T-helper 17 cell (primary cell): ENCODE data around the gene SELP. TPM values are rescaled to one million over a fixed set of nuclear protein-coding genes. Genes with fewer than 3 reads are reported as not detected.

ENCODE experiments used
- ATAC-seq: fragments of 150-1000 bp; cut with Tn5 transposase; 2 replicates; pipeline ENCODE4 v1.10.0; 2021; ENCODE audit warnings: mild to moderate bottlenecking, moderate library complexity
- DNase-seq, 3 donors: peaks; one replicate each; pipeline versions ENCODE4 v3.0.0 to v3.0.0-alpha.2; 2020 to 2021
- H3K9me3 ChIP-seq: one replicate; pipeline ENCODE4 v1.7.0; 2013; ENCODE audit warnings: low read length, mild to moderate bottlenecking; ENCODE audit not compliant: control insufficient read depth, poor library complexity, severe bottlenecking
- H3K27ac Mint-ChIP-seq: one replicate; pipeline ENCODE4 v1.8.0; 2022; ENCODE audit warnings: mild to moderate bottlenecking, moderate library complexity, mixed read lengths
- H3K27me3 Mint-ChIP-seq: one replicate; pipeline ENCODE4 v1.8.0; 2022; ENCODE audit warnings: mixed read lengths
- H3K36me3 Mint-ChIP-seq: one replicate; pipeline ENCODE4 v1.8.0; 2022; ENCODE audit warnings: low read depth, mixed read lengths
- H3K4me1 Mint-ChIP-seq: one replicate; pipeline ENCODE4 v1.8.0; 2022; ENCODE audit warnings: mild to moderate bottlenecking, mixed read lengths
- H3K4me3 Mint-ChIP-seq: one replicate; pipeline ENCODE4 v1.8.0; 2022; ENCODE audit warnings: mild to moderate bottlenecking, moderate library complexity, mixed read lengths
- total RNA-seq, 4 donors: library from RNA in 2 of 4; stranded (reverse) in 2 of 4; gene quantifications; one replicate each; pipeline ENCODE4 v1.2.3 and lab custom pipeline; 2022 to 2026

The SELP gene
- total RNA-seq, 2 donors from 2014 or later, result 2.3 to 35.4 TPM

DNA sequence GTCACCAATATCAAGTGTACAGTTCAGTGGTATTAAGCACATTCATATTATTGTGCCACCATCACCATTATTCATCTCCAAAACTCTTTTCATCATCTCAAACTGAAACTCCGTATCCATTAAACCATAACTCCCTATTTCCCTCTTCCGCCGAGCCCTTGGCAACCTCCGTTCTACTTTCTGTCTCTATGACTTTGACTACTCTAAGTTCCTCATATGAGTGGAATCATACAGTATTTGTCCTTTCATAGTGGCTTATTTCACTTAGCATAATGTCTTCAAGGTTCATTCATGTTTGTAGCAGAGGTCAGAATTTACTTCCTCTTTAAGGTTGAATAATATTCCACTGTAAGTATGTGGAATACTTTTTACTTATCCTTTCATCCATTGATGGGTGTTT is 21.7 kb downstream of the SELP start:
- H3K27me3 Mint-ChIP-seq, result no peaks in the 10 kb centered on the region

DNA sequence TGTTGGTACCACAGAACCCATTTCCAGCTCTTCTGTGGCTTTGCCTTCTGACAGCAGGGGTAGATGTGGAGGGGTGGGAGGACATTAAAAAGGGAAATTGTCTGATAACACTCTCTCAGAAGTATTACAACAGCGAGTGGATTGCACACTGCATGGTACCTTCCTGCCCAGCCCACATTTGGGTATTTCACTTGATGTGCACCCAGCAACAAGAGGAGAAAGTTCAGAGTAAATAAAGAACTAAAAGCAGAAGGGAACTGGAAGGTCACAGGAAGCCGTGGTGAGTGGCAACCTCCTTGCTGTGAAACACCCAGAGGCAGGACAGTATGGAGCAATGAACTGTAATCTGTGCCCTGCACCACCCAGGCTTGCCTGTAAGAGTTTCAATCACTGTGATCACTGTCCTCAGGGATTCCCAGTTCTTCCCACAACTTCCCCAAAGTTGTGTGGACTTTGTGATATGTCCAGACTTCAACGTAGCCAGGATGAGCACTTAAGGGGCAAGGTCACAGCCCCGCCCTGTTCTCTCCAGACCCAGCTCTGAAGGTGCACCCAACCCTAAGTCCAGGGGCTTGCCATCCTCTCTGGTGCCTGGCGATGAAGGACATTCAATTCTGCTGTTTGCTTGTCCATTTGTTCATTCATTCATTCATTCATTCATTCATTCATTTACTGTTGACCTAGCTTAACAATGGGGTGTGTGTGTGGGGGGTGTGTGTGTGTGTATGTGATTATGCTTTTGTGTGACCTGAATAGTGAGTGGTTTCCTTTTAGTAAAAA is 25.0 kb downstream of the SELP start:
- peak overlapping the region; percentile 62 for H3K27ac Mint-ChIP-seq
- peaks cover 44% of the 10 kb centered on the region for H3K4me1 Mint-ChIP-seq
- DNase-seq (peak in 2 of 3 donors; percentile 8 to 20), ATAC-seq (peak; percentile 86)
- H3K27me3 Mint-ChIP-seq, result no peaks in the 10 kb centered on the region
- peaks cover 2% of the 10 kb centered on the region for H3K36me3 Mint-ChIP-seq
- no peaks in the 10 kb centered on the region for H3K9me3 ChIP-seq
- peak overlapping the region; percentile 68 for H3K4me3 Mint-ChIP-seq

More for the DNA sequence above, 21.7 kb downstream of the SELP start:
- H3K9me3 ChIP-seq, result no peaks in the 10 kb centered on the region
- peaks cover 23% of the 10 kb centered on the region for H3K4me1 Mint-ChIP-seq
- H3K4me3 Mint-ChIP-seq, result no peak overlapping the region
- H3K36me3 Mint-ChIP-seq, result peaks cover 2% of the 10 kb centered on the region
- no peak overlapping the region for H3K27ac Mint-ChIP-seq
- ATAC-seq (no peak), DNase-seq (no peak)

DNA sequence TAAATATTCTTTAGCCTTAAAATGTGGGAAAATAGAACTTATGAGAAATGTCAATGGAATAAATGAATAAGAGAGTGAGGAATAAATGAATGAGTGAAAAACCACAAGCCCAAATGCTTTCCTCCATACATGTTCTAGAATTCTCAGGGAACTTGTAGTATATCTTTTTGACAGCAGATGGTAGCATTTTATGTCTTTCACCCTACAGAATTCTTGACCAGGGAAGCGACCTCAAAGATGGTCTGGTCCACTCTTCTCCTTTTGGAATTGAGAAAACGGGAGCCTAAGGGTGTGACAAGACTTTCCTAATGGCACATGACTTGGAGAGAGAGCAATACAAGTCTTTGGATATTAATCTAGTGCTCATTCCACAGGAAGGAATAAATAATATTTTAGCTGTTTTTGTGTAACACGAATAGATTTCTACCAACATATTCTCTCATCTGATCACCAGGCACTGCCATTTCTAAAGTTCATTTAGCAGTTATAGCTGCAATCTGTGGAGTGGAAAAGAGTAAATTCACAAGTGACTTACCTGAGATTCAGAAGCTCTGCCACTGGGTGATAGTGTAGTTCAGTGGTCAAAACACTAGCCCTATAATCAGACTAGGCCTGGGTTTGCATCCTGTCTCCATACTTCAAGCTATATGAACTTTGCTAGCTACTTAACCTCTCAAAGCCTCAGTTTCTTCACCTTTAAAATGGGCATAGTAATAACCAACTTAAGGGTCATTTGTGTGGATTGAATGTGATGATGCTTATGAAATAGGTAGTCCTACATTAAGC is 28.6 kb downstream of the SELP start:
- peaks cover 39% of the 10 kb centered on the region for H3K4me1 Mint-ChIP-seq
- H3K27ac Mint-ChIP-seq, result peak overlapping the region; percentile 79
- no peaks in the 10 kb centered on the region for H3K36me3 Mint-ChIP-seq
- no peak overlapping the region for H3K4me3 Mint-ChIP-seq
- H3K9me3 ChIP-seq, result no peaks in the 10 kb centered on the region
- ATAC-seq (no peak), DNase-seq (no peak)
- H3K27me3 Mint-ChIP-seq, result no peaks in the 10 kb centered on the region

DNA sequence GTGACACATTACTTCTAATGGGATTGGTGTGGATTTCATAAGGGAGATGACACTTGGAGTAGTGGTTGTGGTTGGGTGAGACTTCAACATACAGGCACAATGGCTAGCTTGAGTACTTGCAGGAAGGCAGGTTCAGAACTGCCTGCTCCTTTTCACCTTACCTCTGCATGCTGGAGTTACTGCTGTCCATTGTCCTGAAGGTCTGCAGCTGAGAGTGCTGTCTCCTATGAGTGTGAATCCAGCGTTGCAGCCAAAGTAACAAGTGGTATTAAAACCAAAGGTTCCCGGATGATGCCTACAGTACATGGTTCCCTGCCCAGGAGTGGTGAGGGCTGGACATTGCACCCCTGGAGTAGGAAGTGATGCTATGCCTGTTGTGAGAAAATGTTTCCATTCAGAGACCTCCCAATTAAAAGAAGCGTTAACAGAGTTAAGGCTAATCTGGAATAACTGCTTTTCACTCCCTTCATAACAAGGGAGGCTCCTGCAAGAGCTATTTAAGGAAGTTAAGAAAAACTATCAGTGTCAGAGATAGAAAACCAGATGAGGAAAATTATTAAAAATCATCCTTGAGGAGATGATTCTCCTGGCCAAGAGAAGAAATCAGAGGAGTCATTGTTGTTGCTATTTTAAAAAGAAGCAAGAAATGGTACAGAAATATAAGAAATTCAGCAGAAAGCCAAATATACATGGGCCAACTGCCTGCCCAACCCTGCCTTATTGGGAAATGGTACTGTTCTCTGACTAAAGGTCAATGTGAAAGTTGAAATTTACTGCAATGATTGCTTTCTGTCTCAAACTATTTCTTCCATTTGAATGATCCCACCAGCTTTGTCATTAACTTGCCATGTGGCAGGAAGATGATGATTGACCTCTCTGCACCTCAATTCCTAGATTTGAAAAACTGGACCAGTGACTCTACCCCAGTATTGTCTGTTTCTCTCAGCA is 33.9 kb downstream of the SELP start:
- Mint-ChIP-seq H3K27me3 (peaks cover 4% of the 10 kb centered on the region), H3K27ac (no peak overlapping the region), H3K36me3 (peaks cover 2% of the 10 kb centered on the region), H3K4me3 (no peak overlapping the region), H3K4me1 (peaks cover 21% of the 10 kb centered on the region)
- ATAC-seq (peak; percentile 37), DNase-seq (no peak)
- H3K9me3 ChIP-seq, result no peaks in the 10 kb centered on the region

DNA sequence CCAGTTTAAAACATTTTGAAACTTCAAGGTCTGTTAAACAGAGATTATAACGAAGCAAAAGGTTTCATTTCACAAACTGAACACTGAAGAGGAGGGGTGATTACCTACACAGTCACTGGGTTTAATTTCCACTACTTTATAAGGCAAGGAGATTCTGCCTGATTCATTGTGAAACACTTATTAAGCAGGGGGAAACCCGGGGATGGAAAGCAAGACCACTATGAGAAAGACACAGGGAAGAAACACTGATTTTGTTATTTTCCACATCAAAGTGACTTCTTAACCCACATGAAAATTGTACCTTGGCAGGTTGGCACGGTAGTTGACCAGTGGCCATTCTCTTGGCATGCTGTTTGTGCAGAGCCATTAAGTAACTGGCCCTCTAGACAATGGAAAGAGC is 35.5 kb downstream of the SELP start:
- no peaks in the 10 kb centered on the region for H3K9me3 ChIP-seq
- DNase-seq (no peak), ATAC-seq (no peak)
- Mint-ChIP-seq H3K36me3 (peaks cover 2% of the 10 kb centered on the region), H3K27ac (peak overlapping the region; percentile 1), H3K27me3 (peaks cover 4% of the 10 kb centered on the region), H3K4me1 (peaks cover 18% of the 10 kb centered on the region), H3K4me3 (no peak overlapping the region)

DNA sequence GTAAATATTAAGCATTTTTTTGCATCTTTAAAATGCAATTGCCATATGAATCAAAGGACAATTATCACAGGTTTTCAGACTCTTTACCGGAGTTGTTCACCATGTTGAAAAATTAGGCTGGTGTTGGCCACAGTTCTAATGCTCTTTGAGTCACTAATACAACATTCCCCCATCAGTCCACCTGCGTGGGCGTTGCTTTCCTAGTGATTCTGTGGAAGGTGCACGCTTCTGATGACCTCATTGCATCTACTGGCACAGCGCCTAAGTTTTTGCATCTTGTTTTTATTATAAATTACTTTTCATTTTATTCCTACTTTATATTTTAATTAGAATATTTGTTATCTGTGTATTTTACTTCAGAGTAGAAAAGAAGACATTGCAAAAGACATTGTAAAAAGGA is 39.0 kb downstream of the SELP start:
- H3K36me3 Mint-ChIP-seq, result peaks cover 2% of the 10 kb centered on the region
- ATAC-seq, result no peak
- peaks cover 37% of the 10 kb centered on the region for H3K4me1 Mint-ChIP-seq
- no peak overlapping the region for H3K4me3 Mint-ChIP-seq
- peaks cover 7% of the 10 kb centered on the region for H3K27me3 Mint-ChIP-seq
- H3K9me3 ChIP-seq, result no peaks in the 10 kb centered on the region
- no peak for DNase-seq
- H3K27ac Mint-ChIP-seq, result no peak overlapping the region

DNA sequence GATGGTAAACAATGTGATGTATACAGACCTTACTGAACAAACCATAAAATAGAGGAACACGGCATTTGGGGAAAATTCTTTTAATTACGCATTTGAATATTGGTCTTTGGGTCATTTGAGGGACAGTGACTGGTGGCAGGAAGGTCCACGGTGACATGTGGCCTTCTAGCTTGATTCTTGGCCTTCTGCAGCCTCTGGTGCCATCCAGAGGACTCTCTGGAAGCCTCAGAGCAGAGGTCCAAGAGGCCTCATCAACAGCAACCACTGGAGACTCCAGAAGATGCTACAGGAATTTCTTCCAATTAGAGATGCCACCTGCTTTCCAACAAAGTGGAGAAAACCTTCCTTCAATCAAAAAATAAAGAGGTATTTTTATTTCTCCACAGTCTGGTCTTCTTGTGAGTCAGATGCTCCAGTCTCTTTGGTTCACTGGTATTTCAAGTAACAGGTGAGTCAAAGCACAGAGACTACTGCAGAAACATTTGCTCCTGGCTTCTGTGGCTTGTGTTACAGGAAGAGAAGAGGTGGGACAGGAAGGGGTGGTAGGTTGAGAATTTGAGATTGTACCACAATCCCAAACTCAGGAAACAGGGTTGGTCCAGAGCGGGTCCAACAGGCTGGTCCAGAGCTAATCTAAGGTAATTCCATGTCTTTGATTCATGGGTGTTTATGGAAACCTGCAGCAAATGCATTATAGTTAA is 41.0 kb downstream of the SELP start:
- no peaks in the 10 kb centered on the region for H3K36me3 Mint-ChIP-seq
- H3K4me3 Mint-ChIP-seq, result peak overlapping the region; percentile 64
- H3K9me3 ChIP-seq, result no peaks in the 10 kb centered on the region
- peaks cover 27% of the 10 kb centered on the region for H3K4me1 Mint-ChIP-seq
- DNase-seq (no peak), ATAC-seq (no peak)
- peaks cover 14% of the 10 kb centered on the region for H3K27me3 Mint-ChIP-seq
- peak overlapping the region; percentile 85 for H3K27ac Mint-ChIP-seq

DNA sequence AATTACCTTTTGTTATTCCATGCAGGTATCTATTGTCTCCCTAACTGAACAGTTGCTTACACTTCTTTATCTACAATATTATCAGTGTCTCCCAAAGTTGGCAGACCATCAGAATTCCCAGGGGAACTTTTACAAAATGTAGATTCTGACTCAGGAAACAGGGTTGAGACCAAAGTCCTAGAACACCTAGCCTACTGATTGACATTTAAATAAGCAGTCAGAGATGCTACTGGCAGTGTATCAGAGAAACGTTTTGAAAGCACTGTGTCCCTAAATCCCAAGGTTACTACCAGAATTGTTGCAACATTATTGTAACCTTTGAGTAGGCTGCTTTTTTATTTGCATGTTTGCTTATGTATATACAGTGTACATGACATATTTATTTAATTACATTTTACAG is 41.8 kb downstream of the SELP start:
- Mint-ChIP-seq H3K27me3 (peaks cover 21% of the 10 kb centered on the region), H3K27ac (peak overlapping the region; percentile 85), H3K36me3 (no peaks in the 10 kb centered on the region), H3K4me3 (no peak overlapping the region), H3K4me1 (peaks cover 24% of the 10 kb centered on the region)
- DNase-seq, result no peak
- no peaks in the 10 kb centered on the region for H3K9me3 ChIP-seq
- ATAC-seq, result no peak

DNA sequence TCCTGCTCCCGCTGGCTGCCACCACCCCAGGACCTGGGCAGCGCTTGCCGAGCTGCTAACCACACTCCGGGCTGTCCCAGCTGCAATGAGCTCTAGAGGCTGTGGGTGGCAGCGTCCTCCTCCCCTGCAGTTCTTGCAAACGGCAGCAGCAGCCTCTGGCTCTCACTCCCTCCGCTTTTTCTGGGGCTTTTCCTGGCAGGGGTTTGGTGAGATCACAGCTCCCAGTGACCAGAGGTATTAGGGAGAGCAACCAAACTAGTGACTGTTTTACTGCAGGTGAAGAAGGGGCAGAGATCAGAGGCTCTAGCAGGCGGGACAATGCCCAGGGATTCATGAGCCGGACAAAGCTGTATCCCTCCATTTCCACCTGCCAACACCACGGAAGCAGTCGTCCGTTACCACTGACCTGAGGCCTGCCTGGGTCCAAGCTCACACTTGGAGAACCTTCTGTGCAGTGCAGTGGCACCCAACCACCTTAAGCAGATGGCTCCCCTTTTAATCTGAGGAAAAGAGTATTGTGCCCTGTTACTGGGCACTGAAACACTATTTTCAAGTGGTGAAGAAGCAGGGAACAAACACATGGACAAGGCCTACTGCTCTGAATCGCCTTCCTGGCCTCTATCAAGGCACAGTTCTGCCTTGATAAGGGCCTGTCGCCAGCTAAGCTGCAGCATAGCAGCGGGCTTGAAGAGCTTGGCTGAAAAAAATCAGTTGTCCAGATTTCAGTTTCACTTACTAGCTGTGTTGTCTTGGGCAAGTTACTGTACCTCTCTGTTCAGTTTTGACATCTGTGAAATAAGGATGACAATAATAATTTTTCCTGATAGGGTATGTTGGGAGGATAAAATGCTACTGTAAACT is 43.3 kb downstream of the SELP start, which contains the start of gene F5:
Gene F5 (minus strand): TSS at position 87 of the 861 bp plus-strand sequence. CDS start 95 bp downstream, outside the sequence.
- Mint-ChIP-seq H3K27me3 (peaks cover 26% of the 10 kb centered on the region), H3K4me1 (peaks cover 28% of the 10 kb centered on the region), H3K4me3 (peak within 1 kb of the TSS; percentile 91), H3K27ac (peak within 1 kb of the TSS; percentile 85), H3K36me3 (no peaks in the 10 kb centered on the region)
- peak; percentile 98 for ATAC-seq
- H3K9me3 ChIP-seq, result no peaks in the 10 kb centered on the region
- peak; percentile 53 to 57 (median 56) for DNase-seq

DNA sequence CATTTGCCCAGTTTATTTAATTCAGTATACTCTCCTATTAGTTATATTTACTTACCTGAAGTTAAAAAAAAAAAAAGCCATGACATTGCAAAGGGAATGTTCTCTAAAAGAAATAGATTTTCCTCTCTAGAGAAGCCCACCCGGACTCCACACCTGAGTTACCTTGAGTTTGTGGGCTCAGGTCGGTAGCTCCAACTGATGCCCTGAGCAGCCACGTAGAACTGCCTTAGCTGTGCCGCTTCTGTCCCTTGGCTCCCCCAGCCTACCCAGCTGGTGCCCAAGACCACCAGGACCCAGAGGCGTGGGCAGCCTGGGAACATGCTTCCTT is 43.9 kb downstream of the SELP start:
- ATAC-seq (peak; percentile 53), DNase-seq (no peak)
- peaks cover 28% of the 10 kb centered on the region for H3K4me1 Mint-ChIP-seq
- H3K9me3 ChIP-seq, result no peaks in the 10 kb centered on the region
- peak overlapping the region; percentile 85 for H3K27ac Mint-ChIP-seq
- H3K36me3 Mint-ChIP-seq, result no peaks in the 10 kb centered on the region
- peaks cover 26% of the 10 kb centered on the region for H3K27me3 Mint-ChIP-seq
- H3K4me3 Mint-ChIP-seq, result peak overlapping the region; percentile 91

DNA sequence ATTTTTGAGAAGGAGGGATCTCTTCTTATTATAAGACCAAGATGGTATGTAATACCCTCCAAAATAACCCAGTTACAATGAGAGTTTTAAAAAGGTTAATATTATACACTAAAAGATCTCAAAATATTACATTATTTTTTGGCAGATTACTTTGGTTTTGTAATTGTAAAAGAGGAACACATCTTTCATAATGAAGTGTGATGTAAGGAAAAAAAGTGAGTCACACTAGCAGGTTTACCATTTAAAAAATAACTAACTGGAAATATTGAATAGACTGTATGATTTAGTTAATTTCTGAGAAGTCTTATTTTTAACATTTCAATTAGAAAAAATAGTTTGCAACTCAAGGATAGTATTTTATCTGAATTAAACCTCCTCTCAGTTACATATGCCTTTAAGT is 44.7 kb downstream of the SELP start:
- peak overlapping the region; percentile 85 for H3K27ac Mint-ChIP-seq
- peaks cover 26% of the 10 kb centered on the region for H3K27me3 Mint-ChIP-seq
- DNase-seq (no peak), ATAC-seq (no peak)
- peaks cover 28% of the 10 kb centered on the region for H3K4me1 Mint-ChIP-seq
- H3K36me3 Mint-ChIP-seq, result no peaks in the 10 kb centered on the region
- H3K4me3 Mint-ChIP-seq, result peak overlapping the region; percentile 91
- H3K9me3 ChIP-seq, result no peaks in the 10 kb centered on the region
